ENCODE measurements around the gene MS4A4E. TPM values are rescaled to one million over a fixed set of nuclear protein-coding genes. Genes with fewer than 3 reads are reported as not detected.

Gene MS4A4E
- total RNA-seq, 3 donors from 2014 or later (not counting 1 experiment from before 2014, with no cell fraction given): 0.92 to 23.2 (median 1.8) TPM

- Mint-ChIP-seq H3K4me3 (no peak overlapping the region), H3K36me3 (no peaks in the 10 kb centered on the region), H3K9me3 (no peaks in the 10 kb centered on the region), H3K27ac (no peak overlapping the region), H3K27me3 (ENCODE audit: low read depth in 2 of 2) (peaks cover 2 to 8% of the 10 kb centered on the region in 2 donors), H3K4me1 (no peaks in the 10 kb centered on the region)
- TF ChIP-seq CTCF (IDR thresholded peaks at IDR 0.05): no peak
- Histone ChIP-seq H3K4me3 (ENCODE audit: low read length) (no peak overlapping the region), H3K27me3 (ENCODE audit: control insufficient read depth, insufficient read depth, low read length) (no peaks in the 10 kb centered on the region), H3K9me3 (ENCODE audit: control insufficient read depth, insufficient read depth, low read length) (no peaks in the 10 kb centered on the region), H3K4me1 (ENCODE audit: control insufficient read depth, insufficient read depth, low read length) (no peaks in the 10 kb centered on the region), H3K36me3 (ENCODE audit: control insufficient read depth, insufficient read depth, low read length) (no peaks in the 10 kb centered on the region), H3K27ac (ENCODE audit: low read length) (no peak overlapping the region)
- no peak for DNase-seq
- intact Hi-C loops (cut with micrococcal nuclease): no loop called here
- WGBS (ENCODE audit: insufficient coverage): 92% methylated on average over 4 of the region's 4 CpGs
- no peak for ATAC-seq
These were observed 18.1 kb upstream of the MS4A4E start for GRCh38 chr11:60261014-60261413.

GRCh38 chr11:60257956-60258722 lies 15.2 kb upstream of the MS4A4E start:
- H3K4me1 ChIP-seq (ENCODE audit: control insufficient read depth, insufficient read depth, low read length): no peaks in the 10 kb centered on the region
- intact Hi-C loops (cut with micrococcal nuclease): no loop called here
- Mint-ChIP-seq H3K4me3 (no peak overlapping the region), H3K9me3 (no peaks in the 10 kb centered on the region), H3K36me3 (no peaks in the 10 kb centered on the region), H3K27ac (no peak overlapping the region), H3K27me3 (ENCODE audit: low read depth in 2 of 2) (peaks cover 8% of the 10 kb centered on the region in 2 donors), H3K4me1 (no peaks in the 10 kb centered on the region)
- WGBS (ENCODE audit: insufficient coverage): 93% methylated on average over 2 of the region's 4 CpGs
- DNase-seq (no peak), ATAC-seq (no peak)
- no peak overlapping the region for H3K4me3 ChIP-seq (ENCODE audit: low read length)
- TF ChIP-seq CTCF (IDR thresholded peaks at IDR 0.05): no peak
- peaks cover 11% of the 10 kb centered on the region for H3K9me3 ChIP-seq (ENCODE audit: control insufficient read depth, insufficient read depth, low read length)
- H3K36me3 ChIP-seq (ENCODE audit: control insufficient read depth, insufficient read depth, low read length): no peaks in the 10 kb centered on the region
- no peak overlapping the region for H3K27ac ChIP-seq (ENCODE audit: low read length)
- no peaks in the 10 kb centered on the region for H3K27me3 ChIP-seq (ENCODE audit: control insufficient read depth, insufficient read depth, low read length)

- 80% methylated on average over 2 of the region's 2 CpGs for WGBS (ENCODE audit: insufficient coverage)
- no peak overlapping the region for H3K27ac Mint-ChIP-seq
- H3K27ac ChIP-seq (ENCODE audit: low read length): no peak overlapping the region
These were observed 9.5 kb upstream of the MS4A4E start for GRCh38 chr11:60252213-60253108.

More at GRCh38 chr11:60252213-60253108, 9.5 kb upstream of the MS4A4E start:
- Histone ChIP-seq H3K36me3 (ENCODE audit: control insufficient read depth, insufficient read depth, low read length) (no peaks in the 10 kb centered on the region), H3K4me3 (ENCODE audit: low read length) (no peak overlapping the region), H3K4me1 (ENCODE audit: control insufficient read depth, insufficient read depth, low read length) (no peaks in the 10 kb centered on the region), H3K9me3 (ENCODE audit: control insufficient read depth, insufficient read depth, low read length) (peaks cover 11% of the 10 kb centered on the region), H3K27me3 (ENCODE audit: control insufficient read depth, insufficient read depth, low read length) (no peaks in the 10 kb centered on the region)
- no peaks in the 10 kb centered on the region for H3K4me1 Mint-ChIP-seq
- DNase-seq: no peak
- no peaks in the 10 kb centered on the region for H3K36me3 Mint-ChIP-seq
- H3K27me3 Mint-ChIP-seq (ENCODE audit: low read depth in 2 of 2): peaks cover 6 to 24% of the 10 kb centered on the region in 2 donors
- ATAC-seq: no peak
- TF ChIP-seq CTCF (IDR thresholded peaks at IDR 0.05): no peak
- intact Hi-C loops (cut with micrococcal nuclease): no loop called here
- no peak overlapping the region for H3K4me3 Mint-ChIP-seq
- H3K9me3 Mint-ChIP-seq: no peaks in the 10 kb centered on the region

All from natural killer cell (primary cell).